Caco-2 (cell line): ENCODE results near the gene TNS3. TPM values are rescaled to one million over a fixed set of nuclear protein-coding genes. Genes with fewer than 3 reads are reported as not detected.

Experiments
- BruUV-seq: library from RNA; stranded (reverse); fragments of 400-500 nt; replicated peaks from 2 replicates; lab custom pipeline; 2021; lab: Mats Ljungman, UMichigan
- CTCF ChIA-PET: fragments of 300-600 bp; sonication (Branson Sonifier 250); formaldehyde crosslinking; loops from one replicate; lab custom pipeline; 2022; ENCODE audit warnings: antibody characterized with exemption; lab: Charles Lee
- POLR2A ChIA-PET: fragments of 300-600 bp; sonication (Branson Sonifier 250); formaldehyde crosslinking; loops from one replicate; lab custom pipeline; 2022; ENCODE audit warnings: antibody characterized with exemption; lab: Charles Lee
- DNase-seq, 2 experiments: peaks; one replicate each; pipeline versions ENCODE4 v3.0.0 to v3.0.0-alpha.2; 2020 to 2022
- H3K27me3 ChIP-seq: replicated peaks from 2 replicates; pipeline ENCODE4 v1.6.0; 2011; ENCODE audit warnings: low read length; ENCODE audit not compliant: control insufficient read depth, insufficient read depth
- H3K36me3 ChIP-seq: 2 replicates; pipeline ENCODE4 v1.5.1; 2011; ENCODE audit warnings: low read length; ENCODE audit not compliant: control insufficient read depth, insufficient read depth
- H3K4me1 ChIP-seq: fragments of 250-450 bp; sonication (Bioruptor Pico); 2 replicates; pipeline ENCODE4 v1.5.1; 2020; ENCODE audit warnings: mild to moderate bottlenecking
- H3K4me3 ChIP-seq: 2 replicates; pipeline ENCODE4 v1.5.1; 2011; ENCODE audit warnings: low read depth, mild to moderate bottlenecking, control low read depth, low read length
- H3K9me3 ChIP-seq: fragments of 250-450 bp; sonication (Bioruptor Pico); 2 replicates; pipeline ENCODE4 v1.5.1; 2020; ENCODE audit warnings: mild to moderate bottlenecking, moderate library complexity
- H3K27ac Mint-ChIP-seq: one replicate; pipeline ENCODE4 v1.8.0; 2022; ENCODE audit warnings: mixed read lengths; ENCODE audit not compliant: unreplicated experiment
- H3K27me3 Mint-ChIP-seq: one replicate; pipeline ENCODE4 v1.8.0; 2022; ENCODE audit warnings: mixed read lengths; ENCODE audit not compliant: insufficient read depth, unreplicated experiment
- H3K36me3 Mint-ChIP-seq: one replicate; pipeline ENCODE4 v1.8.0; 2022; ENCODE audit warnings: mild to moderate bottlenecking, mixed read lengths; ENCODE audit not compliant: insufficient read depth, unreplicated experiment
- H3K4me1 Mint-ChIP-seq: one replicate; pipeline ENCODE4 v1.8.0; 2022; ENCODE audit warnings: low read depth, mixed read lengths; ENCODE audit not compliant: unreplicated experiment
- H3K4me3 Mint-ChIP-seq: one replicate; pipeline ENCODE4 v1.8.0; 2022; ENCODE audit warnings: mild to moderate bottlenecking, moderate library complexity, mixed read lengths; ENCODE audit not compliant: unreplicated experiment
- H3K9me3 Mint-ChIP-seq: one replicate; pipeline ENCODE4 v1.8.0; 2022; ENCODE audit warnings: mixed read lengths; ENCODE audit not compliant: unreplicated experiment
- intact Hi-C: fragments of 100-400 bp; cut with micrococcal nuclease; formaldehyde crosslinking; loops from one replicate; pipeline ENCODE4 v1.10.0; 2022; ENCODE audit not compliant: unreplicated experiment
- total RNA-seq: library from RNA; stranded (reverse); gene quantifications from 2 replicates; pipeline ENCODE4 v1.2.3, GENCODE V29; 2022
- TF ChIP-seq, protein P1 (sequence below), 2 experiments: fragments of 200-600 bp in 1 of 2; IDR thresholded peaks; 1 replicate in 1 of 2; 2 replicates in 1 of 2; pipeline versions ENCODE4 v1.5.1 to v1.8.0; 2011 to 2022; ENCODE audit warnings: antibody characterized with exemption in 1 of 2, control low read depth in 1 of 2, inconsistent platforms in 1 of 2, low read depth in 1 of 2, low read length in 1 of 2, mild to moderate bottlenecking in 1 of 2, moderate library complexity in 1 of 2; ENCODE audit not compliant: insufficient read depth in 1 of 2, severe bottlenecking in 1 of 2, unreplicated experiment in 1 of 2

Gene TNS3
- total RNA-seq, 1 experiment from 2014 or later: 263 TPM

DNA sequence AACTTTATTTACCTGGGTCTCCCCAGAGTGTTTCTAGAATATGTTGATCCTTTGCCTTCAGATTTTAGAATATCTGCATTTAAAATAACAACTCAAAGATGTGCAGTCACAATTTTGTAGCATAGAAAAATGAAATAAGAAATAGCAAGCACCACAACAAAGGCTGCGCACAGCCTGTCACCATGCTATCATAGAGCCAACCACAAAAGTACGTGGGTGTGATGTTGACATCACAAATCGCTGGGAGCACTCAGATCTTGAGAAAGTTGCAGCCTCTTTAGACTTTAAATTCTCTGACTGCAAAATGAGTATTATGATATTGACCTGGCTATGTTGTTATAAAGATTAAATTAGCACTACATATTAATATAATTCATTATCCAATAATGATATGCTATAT lies 177.9 kb downstream of the TNS3 start:
- H3K27me3 ChIP-seq: no peaks in the 10 kb centered on the region
- POLR2A ChIA-PET: no interaction called here
- no peak overlapping the region for H3K4me3 Mint-ChIP-seq
- no peaks in the 10 kb centered on the region for H3K9me3 ChIP-seq
- H3K9me3 Mint-ChIP-seq: no peaks in the 10 kb centered on the region
- TF ChIP-seq, protein P1, sequence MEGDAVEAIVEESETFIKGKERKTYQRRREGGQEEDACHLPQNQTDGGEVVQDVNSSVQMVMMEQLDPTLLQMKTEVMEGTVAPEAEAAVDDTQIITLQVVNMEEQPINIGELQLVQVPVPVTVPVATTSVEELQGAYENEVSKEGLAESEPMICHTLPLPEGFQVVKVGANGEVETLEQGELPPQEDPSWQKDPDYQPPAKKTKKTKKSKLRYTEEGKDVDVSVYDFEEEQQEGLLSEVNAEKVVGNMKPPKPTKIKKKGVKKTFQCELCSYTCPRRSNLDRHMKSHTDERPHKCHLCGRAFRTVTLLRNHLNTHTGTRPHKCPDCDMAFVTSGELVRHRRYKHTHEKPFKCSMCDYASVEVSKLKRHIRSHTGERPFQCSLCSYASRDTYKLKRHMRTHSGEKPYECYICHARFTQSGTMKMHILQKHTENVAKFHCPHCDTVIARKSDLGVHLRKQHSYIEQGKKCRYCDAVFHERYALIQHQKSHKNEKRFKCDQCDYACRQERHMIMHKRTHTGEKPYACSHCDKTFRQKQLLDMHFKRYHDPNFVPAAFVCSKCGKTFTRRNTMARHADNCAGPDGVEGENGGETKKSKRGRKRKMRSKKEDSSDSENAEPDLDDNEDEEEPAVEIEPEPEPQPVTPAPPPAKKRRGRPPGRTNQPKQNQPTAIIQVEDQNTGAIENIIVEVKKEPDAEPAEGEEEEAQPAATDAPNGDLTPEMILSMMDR (IDR thresholded peaks at IDR 0.05; ENCODE audit: insufficient read depth in 1 of 2, low read depth in 1 of 2, low read length in 1 of 2, severe bottlenecking in 1 of 2, unreplicated experiment in 1 of 2): no peak
- intact Hi-C loops: no loop called here
- no peaks in the 10 kb centered on the region for H3K27me3 Mint-ChIP-seq
- H3K4me1 Mint-ChIP-seq: peaks cover 11% of the 10 kb centered on the region
- no peak for DNase-seq
- no TSS peak for BruUV-seq
- H3K4me1 ChIP-seq: no peaks in the 10 kb centered on the region
- H3K36me3 Mint-ChIP-seq: peaks cover 99% of the 10 kb centered on the region
- H3K36me3 ChIP-seq: peaks cover 2% of the 10 kb centered on the region; the same call in 1 of the 2 replicates
- CTCF ChIA-PET: no interaction called here
- no peak overlapping the region for H3K27ac Mint-ChIP-seq
- H3K4me3 ChIP-seq: no peak overlapping the region

DNA sequence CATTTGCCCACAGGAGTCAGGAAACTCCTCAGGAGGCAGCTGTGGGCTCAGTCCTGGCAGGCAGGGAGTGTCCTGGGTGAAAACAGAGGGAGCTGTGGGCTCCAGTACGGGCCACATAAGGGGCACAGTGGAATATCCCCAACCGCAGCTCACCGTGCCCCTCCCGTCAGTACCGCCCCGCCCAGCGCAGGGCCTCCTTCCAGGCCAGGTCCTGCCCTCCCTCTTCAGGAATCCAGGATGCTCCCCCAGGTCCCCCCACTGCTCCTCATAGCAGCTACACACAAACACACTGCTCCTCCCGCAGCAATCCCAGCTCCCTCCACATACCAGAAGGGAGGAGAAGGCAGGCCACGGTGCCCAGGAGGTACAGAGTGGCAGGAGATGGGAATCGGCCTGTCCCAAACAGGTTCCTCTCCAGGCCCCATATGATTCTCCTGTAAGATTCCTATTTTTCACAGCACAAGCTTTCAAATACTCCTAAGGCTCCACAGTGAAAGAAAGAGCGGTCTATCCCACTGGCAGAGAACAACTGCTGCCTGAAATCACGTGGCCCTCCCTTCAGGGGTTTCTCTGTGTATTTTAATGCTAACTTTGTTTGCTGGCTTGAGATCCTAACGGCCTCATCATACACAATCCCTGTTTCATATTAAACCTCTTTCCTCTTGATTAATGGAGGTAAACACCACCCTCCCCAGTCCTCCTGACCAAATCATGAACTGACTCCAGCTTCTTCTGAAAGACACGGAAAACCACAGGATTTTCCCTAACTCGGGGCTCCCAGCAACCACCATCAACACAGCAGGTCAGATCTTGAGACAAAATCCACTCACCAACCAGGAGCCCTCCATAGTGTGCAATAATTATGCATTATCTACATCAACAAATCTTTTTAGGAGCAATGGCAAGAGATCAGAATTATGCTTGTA lies 178.7 kb downstream of the TNS3 start:
- intact Hi-C loops: no loop called here
- H3K36me3 ChIP-seq: peaks cover 2% of the 10 kb centered on the region; the same call in 1 of the 2 replicates
- Mint-ChIP-seq H3K36me3 (peaks cover 99% of the 10 kb centered on the region), H3K4me3 (no peak overlapping the region), H3K4me1 (peaks cover 11% of the 10 kb centered on the region), H3K9me3 (no peaks in the 10 kb centered on the region), H3K27ac (peak overlapping the region; percentile 2), H3K27me3 (no peaks in the 10 kb centered on the region)
- no peak overlapping the region for H3K4me3 ChIP-seq
- ChIA-PET CTCF (interaction anchor here (1.0 kb wide), 2 partner anchors 33 to 137 kb away, joined by 3 read pairs; no protein-coding TSS in a partner anchor), POLR2A (no interaction called here)
- TF ChIP-seq, protein P1 (IDR thresholded peaks at IDR 0.05; ENCODE audit: insufficient read depth in 1 of 2, low read depth in 1 of 2, low read length in 1 of 2, severe bottlenecking in 1 of 2, unreplicated experiment in 1 of 2): no peak
- no peaks in the 10 kb centered on the region for H3K9me3 ChIP-seq
- H3K27me3 ChIP-seq: no peaks in the 10 kb centered on the region
- BruUV-seq: no TSS peak
- H3K4me1 ChIP-seq: no peaks in the 10 kb centered on the region
- DNase-seq: peak in 1 of 2 experiments; percentile 28

DNA sequence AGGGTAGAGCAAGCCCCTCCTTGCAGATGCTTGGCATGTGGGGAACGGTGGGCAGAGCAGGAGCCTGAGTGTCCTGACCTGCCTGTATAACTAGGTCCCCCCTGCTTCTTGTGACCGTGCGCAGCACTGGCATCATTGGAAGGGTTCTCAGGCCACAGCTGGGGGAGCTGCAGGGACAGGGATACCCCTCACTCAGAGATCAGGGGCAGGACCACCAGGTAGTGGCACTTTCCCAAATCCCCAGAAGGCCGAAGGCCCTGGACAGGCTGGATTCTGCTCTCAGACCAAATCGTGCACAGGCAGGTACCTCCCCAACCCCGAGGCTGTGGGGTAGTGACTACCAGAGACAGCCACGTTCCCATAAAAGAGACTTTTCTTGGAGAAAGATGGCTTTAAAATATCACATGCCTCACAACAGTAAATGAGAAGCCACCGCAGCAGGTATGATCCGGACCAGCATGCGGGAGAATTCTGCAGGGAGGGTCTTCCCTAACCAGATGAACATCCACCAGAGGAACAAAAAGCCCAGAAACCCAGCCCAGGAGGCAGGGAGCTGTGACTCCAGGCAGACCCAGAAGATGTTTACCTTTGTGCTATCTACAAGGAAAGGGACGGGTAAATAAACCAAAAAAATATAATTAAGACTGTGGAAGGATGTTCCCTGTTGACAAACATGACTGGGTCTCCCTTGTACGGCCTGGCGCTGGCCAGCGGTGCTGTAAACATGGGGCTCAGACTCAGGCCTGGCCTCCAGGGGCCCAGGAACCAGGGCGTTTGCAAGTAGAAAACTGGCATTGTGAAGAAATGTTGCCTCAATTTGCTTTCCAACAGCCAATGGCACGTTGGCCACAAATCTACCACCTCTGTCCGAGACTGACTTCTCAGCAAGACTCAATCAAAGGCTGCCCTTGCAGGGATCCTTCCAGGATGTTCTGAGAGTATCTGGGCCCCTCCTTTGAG lies 180.0 kb downstream of the TNS3 start:
- POLR2A ChIA-PET: no interaction called here
- H3K9me3 Mint-ChIP-seq: no peaks in the 10 kb centered on the region
- peak in 1 of 2 experiments; percentile 25 for DNase-seq
- H3K27ac Mint-ChIP-seq: peak overlapping the region; percentile 2
- TF ChIP-seq, protein P1 (IDR thresholded peaks at IDR 0.05; ENCODE audit: insufficient read depth in 1 of 2, low read depth in 1 of 2, low read length in 1 of 2, severe bottlenecking in 1 of 2, unreplicated experiment in 1 of 2): no peak
- peaks cover 99% of the 10 kb centered on the region for H3K36me3 Mint-ChIP-seq
- peaks cover 5% of the 10 kb centered on the region for H3K4me1 Mint-ChIP-seq
- peaks cover 3% of the 10 kb centered on the region; the same call in 1 of the 2 replicates for H3K36me3 ChIP-seq
- no peaks in the 10 kb centered on the region for H3K27me3 ChIP-seq
- no peak overlapping the region for H3K4me3 ChIP-seq
- H3K4me3 Mint-ChIP-seq: no peak overlapping the region
- CTCF ChIA-PET: no interaction called here
- BruUV-seq: no TSS peak
- H3K27me3 Mint-ChIP-seq: no peaks in the 10 kb centered on the region
- no peaks in the 10 kb centered on the region for H3K9me3 ChIP-seq
- intact Hi-C loops: no loop called here
- no peaks in the 10 kb centered on the region for H3K4me1 ChIP-seq
